Measurements from ENCODE around the gene FUS.
"Not testable (repeated sequence)": the region's sequence is repeated elsewhere in the genome, so short reads cannot be mapped to it uniquely, and the experiment has no call there.

Gene FUS

GRCh38 chr16:31157136-31157535 is 22.8 kb upstream of the FUS start:
- no peak for TF ChIP-seq CTCF (IDR thresholded peaks at IDR 0.05; ENCODE audit: extremely low read depth, insufficient read depth, missing control alignments)
- in situ Hi-C loops (cut with MboI; ENCODE audit: low pct_unique_long_range_greater_than_20kb, low sequenced_read_pairs, unreplicated experiment) = no loop called here
- DNase-seq (ENCODE audit: low spot score) = no peak

- DNase-seq (ENCODE audit: low spot score) = no peak
- no peak for TF ChIP-seq CTCF (IDR thresholded peaks at IDR 0.05; ENCODE audit: extremely low read depth, insufficient read depth, missing control alignments)
- in situ Hi-C loops (cut with MboI; ENCODE audit: low pct_unique_long_range_greater_than_20kb, low sequenced_read_pairs, unreplicated experiment) = no loop called here
Observed at GRCh38 chr16:31167315-31167714, 12.6 kb upstream of the FUS start.

- DNase-seq (ENCODE audit: low spot score) = no peak
- in situ Hi-C loops (cut with MboI; ENCODE audit: low pct_unique_long_range_greater_than_20kb, low sequenced_read_pairs, unreplicated experiment) = no loop called here
- TF ChIP-seq CTCF (IDR thresholded peaks at IDR 0.05; ENCODE audit: extremely low read depth, insufficient read depth, missing control alignments) = no peak
Observed at GRCh38 chr16:31168848-31169247, 11.1 kb upstream of the FUS start.

GRCh38 chr16:31170048-31170447 is 9.9 kb upstream of the FUS start:
- in situ Hi-C loops (cut with MboI; ENCODE audit: low pct_unique_long_range_greater_than_20kb, low sequenced_read_pairs, unreplicated experiment); DNase-seq (ENCODE audit: low spot score): not testable (repeated sequence)

GRCh38 chr16:31177136-31177535 is 2.8 kb upstream of the FUS start:
- TF ChIP-seq CTCF (IDR thresholded peaks at IDR 0.05; ENCODE audit: extremely low read depth, insufficient read depth, missing control alignments) = no peak
- DNase-seq (ENCODE audit: low spot score) = no peak
- in situ Hi-C loops (cut with MboI; ENCODE audit: low pct_unique_long_range_greater_than_20kb, low sequenced_read_pairs, unreplicated experiment) = no loop called here

- DNase-seq (ENCODE audit: low spot score) = no peak
- TF ChIP-seq CTCF (IDR thresholded peaks at IDR 0.05; ENCODE audit: extremely low read depth, insufficient read depth, missing control alignments) = no peak
- in situ Hi-C loops (cut with MboI; ENCODE audit: low pct_unique_long_range_greater_than_20kb, low sequenced_read_pairs, unreplicated experiment) = no loop called here
Observed at GRCh38 chr16:31179219-31179746, 656 bp upstream of the FUS start.

GRCh38 chr16:31181102-31181830 is 1.3 kb downstream of the FUS start:
- no peak for DNase-seq (ENCODE audit: low spot score)
- in situ Hi-C loops (cut with MboI; ENCODE audit: low pct_unique_long_range_greater_than_20kb, low sequenced_read_pairs, unreplicated experiment) = no loop called here
- no peak for TF ChIP-seq CTCF (IDR thresholded peaks at IDR 0.05; ENCODE audit: extremely low read depth, insufficient read depth, missing control alignments)
